Astrocyte of the spinal cord (primary cell): Measurements from ENCODE around the gene DTHD1.

Experiments used
- DNase-seq: peaks from one replicate; pipeline ENCODE4 v3.0.0; 2011; ENCODE audit warnings: low read depth, low spot score
- H3K4me3 ChIP-seq: 2 replicates; pipeline ENCODE4 v1.5.1; 2011; ENCODE audit warnings: low read depth, mild to moderate bottlenecking, low read length, moderate library complexity
- CTCF ChIP-seq: IDR thresholded peaks from 2 replicates; pipeline ENCODE4 v1.5.1; 2012; ENCODE audit warnings: low read depth, mild to moderate bottlenecking, low read length, inconsistent platforms
- in situ Hi-C: cut with HindIII; loops from 2 replicates; pipeline ENCODE4 v1.10.0; 2017; ENCODE audit warnings: low sequenced_read_pairs

The DTHD1 gene

GRCh38 chr4:36374836-36375511 is 93.6 kb downstream of the DTHD1 start:
- no peak for DNase-seq
- in situ Hi-C loops: no loop called here
- no peak for TF ChIP-seq CTCF
- no peak overlapping the region for H3K4me3 ChIP-seq

GRCh38 chr4:36385951-36386571 is 104.6 kb downstream of the DTHD1 start:
- DNase-seq: no peak
- H3K4me3 ChIP-seq: no peak overlapping the region
- in situ Hi-C loops: no loop called here
- TF ChIP-seq CTCF: no peak

GRCh38 chr4:36386691-36387090 is 105.3 kb downstream of the DTHD1 start:
- in situ Hi-C loops: no loop called here

GRCh38 chr4:36388710-36389109 is 107.3 kb downstream of the DTHD1 start:
- no peak for DNase-seq
- H3K4me3 ChIP-seq: no peak overlapping the region
- no peak for TF ChIP-seq CTCF
- in situ Hi-C loops: no loop called here

More at GRCh38 chr4:36386691-36387090, 105.3 kb downstream of the DTHD1 start:
- H3K4me3 ChIP-seq: no peak overlapping the region
- DNase-seq: no peak
- no peak for TF ChIP-seq CTCF

GRCh38 chr4:36391411-36391810 is 110.0 kb downstream of the DTHD1 start:
- in situ Hi-C loops: no loop called here
- TF ChIP-seq CTCF: no peak
- no peak for DNase-seq
- H3K4me3 ChIP-seq: no peak overlapping the region

- peak; percentile 16 for DNase-seq
- H3K4me3 ChIP-seq: no peak overlapping the region
- no peak for TF ChIP-seq CTCF
- in situ Hi-C loops: no loop called here
Measured at GRCh38 chr4:36392024-36392423, 110.6 kb downstream of the DTHD1 start.
